Measurements from ENCODE around the gene CTDP1. TPM values are rescaled to one million over a fixed set of nuclear protein-coding genes. Genes with fewer than 3 reads are reported as not detected.
A peak's percentile ranks its signal among the peaks of the same experiment; 100 is the strongest.

CTDP1 gene
- total and polyA plus RNA-seq, 4 donors: 7.0 to 19.8 (median 16.7) TPM

DNA sequence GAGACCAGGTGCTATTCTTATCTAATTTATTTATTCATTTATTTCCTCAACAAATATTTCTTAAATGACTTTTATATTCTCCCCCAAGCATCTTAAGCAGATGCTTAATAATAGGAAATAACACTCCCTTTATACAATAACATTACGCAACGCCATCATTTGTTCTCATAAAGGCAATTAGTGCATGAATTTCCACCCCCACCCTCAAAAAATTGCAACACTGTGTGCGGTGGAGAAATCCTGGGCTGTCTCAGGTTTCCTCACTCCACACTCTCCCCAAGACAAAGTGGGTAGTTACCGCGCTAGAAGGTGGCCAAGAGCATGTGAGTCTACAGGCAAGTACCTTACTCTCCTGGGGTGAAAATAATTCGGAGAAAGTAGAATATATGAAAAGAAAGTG is 37.0 kb upstream of the CTDP1 start:
- intact Hi-C loops (cut with DNase I): loop anchor here (5.0 kb wide), 1 partner anchor 115 kb away; no protein-coding TSS in a partner anchor
- Histone ChIP-seq H3K27me3 (ENCODE audit: control insufficient read depth in 1 of 2, insufficient read depth in 2 of 2, low read length in 1 of 2) (no peaks in the 10 kb centered on the region), H3K36me3 (ENCODE audit: control insufficient read depth in 1 of 2, insufficient read depth in 2 of 2, low read length in 1 of 2) (no peaks in the 10 kb centered on the region), H3K4me1 (ENCODE audit: control insufficient read depth in 1 of 2, insufficient read depth in 2 of 2, low read length in 2 of 2) (no peaks in the 10 kb centered on the region), H3K27ac (ENCODE audit: low read depth in 1 of 2, low read length in 2 of 2) (no peak overlapping the region), H3K4me3 (ENCODE audit: low read length in 2 of 2) (no peak overlapping the region), H3K9me3 (ENCODE audit: control insufficient read depth, low read length) (no peaks in the 10 kb centered on the region)
- ATAC-seq (ENCODE audit: low FRiP score) (no peak), DNase-seq (no peak)
- 90 to 95% methylated on average over 6 of the region's 6 CpGs for WGBS, 2 donors

DNA sequence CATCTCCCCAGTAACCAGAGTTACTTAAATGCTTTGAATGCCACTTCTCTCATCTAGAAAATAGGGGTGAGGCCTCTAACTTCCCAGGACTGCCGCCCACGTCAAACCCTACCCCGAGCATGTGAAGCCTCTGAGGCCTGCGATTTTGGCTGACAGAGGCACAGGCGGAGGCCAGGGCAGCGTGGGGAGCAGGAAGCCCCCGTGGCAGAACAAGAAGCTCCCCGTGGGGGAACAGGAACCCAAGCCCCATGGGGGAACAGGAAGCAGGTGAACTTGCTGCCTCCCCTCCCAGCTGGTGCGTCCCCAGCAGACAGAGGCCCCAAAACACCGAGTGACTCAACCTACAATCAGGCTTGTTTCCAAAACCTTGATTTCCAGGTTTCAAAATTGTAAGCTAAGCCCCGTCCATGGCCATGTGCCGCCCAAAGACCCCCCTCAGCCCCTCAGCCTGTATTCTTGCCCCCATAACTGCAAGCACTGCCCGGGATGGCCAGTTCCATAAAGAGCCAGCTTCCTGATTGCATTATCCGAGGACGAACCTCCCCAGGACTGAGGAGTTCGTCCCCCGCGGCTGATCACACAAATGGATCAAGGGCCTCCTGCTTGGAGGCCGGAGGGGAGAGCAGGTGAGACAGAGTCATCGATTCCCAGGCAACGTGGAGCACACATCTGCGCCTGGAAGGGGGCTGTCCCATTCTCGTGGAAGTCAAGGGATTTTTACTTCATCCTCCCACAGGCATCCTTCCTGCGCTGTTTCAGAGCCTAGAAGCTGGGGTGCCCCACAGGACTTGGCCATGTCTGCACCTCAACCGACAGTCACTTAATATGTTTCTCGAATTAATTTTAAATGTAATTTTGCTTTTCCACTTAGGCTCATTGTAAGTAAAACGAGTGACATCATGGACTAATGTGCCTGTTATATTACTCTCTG is 36.3 kb upstream of the CTDP1 start:
- Histone ChIP-seq H3K9me3 (ENCODE audit: control insufficient read depth, low read length) (no peaks in the 10 kb centered on the region), H3K36me3 (ENCODE audit: control insufficient read depth in 1 of 2, insufficient read depth in 2 of 2, low read length in 1 of 2) (no peaks in the 10 kb centered on the region), H3K27me3 (ENCODE audit: control insufficient read depth in 1 of 2, insufficient read depth in 2 of 2, low read length in 1 of 2) (no peaks in the 10 kb centered on the region), H3K4me1 (ENCODE audit: control insufficient read depth in 1 of 2, insufficient read depth in 2 of 2, low read length in 2 of 2) (no peaks in the 10 kb centered on the region), H3K27ac (ENCODE audit: low read depth in 1 of 2, low read length in 2 of 2) (no peak overlapping the region), H3K4me3 (ENCODE audit: low read length in 2 of 2) (no peak overlapping the region)
- ATAC-seq (ENCODE audit: low FRiP score): no peak
- intact Hi-C loops (cut with DNase I): loop anchor here (5.0 kb wide), 1 partner anchor 116 kb away; no protein-coding TSS in a partner anchor
- 83 to 86% methylated on average over 27 of the region's 27 CpGs for WGBS, 2 donors
- no peak for DNase-seq

DNA sequence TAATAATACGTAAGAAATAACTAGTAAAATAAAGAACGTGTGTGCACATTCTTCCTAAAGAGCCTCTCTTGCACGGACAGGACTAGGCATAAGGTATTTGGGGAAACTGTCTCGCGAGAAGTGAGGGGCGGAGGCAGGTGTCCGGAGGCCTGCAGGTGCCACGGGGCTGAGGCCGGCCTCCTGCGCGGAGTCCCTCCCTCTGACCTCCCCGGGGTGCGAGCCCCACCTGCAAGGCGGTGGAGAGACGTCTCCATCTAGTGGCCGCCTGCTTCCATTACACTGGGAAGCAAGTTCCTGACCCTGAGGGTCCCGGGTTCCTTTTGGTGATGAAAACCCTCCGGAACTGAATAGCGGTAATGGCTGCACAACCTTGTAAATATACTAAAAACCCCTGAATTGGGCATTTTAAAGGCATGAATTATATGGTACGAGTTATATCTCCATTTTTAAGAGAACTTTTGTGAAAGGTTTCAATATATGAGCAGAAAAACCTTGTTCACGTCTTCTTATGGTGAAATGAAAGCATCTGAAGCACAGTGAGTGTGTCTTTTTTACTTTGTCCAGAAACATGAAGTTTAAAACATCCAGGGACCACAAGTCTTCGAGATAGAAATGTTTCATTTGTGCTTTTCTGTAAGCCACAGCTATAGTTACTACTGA is 35.5 kb upstream of the CTDP1 start:
- no peak overlapping the region for H3K27ac ChIP-seq (ENCODE audit: low read depth in 1 of 2, low read length in 2 of 2)
- H3K4me1 ChIP-seq (ENCODE audit: control insufficient read depth in 1 of 2, insufficient read depth in 2 of 2, low read length in 2 of 2): no peaks in the 10 kb centered on the region
- ATAC-seq (ENCODE audit: low FRiP score) (peak; percentile 87), DNase-seq (peak in 1 of 2 donors; percentile 72)
- H3K36me3 ChIP-seq (ENCODE audit: control insufficient read depth in 1 of 2, insufficient read depth in 2 of 2, low read length in 1 of 2): no peaks in the 10 kb centered on the region
- H3K9me3 ChIP-seq (ENCODE audit: control insufficient read depth, low read length): no peaks in the 10 kb centered on the region
- intact Hi-C loops (cut with DNase I): loop anchor here (1.0 to 5.0 kb wide), 3 partner anchors 117 to 265 kb away; no protein-coding TSS in a partner anchor
- H3K27me3 ChIP-seq (ENCODE audit: control insufficient read depth in 1 of 2, insufficient read depth in 2 of 2, low read length in 1 of 2): no peaks in the 10 kb centered on the region
- H3K4me3 ChIP-seq (ENCODE audit: low read length in 2 of 2): no peak overlapping the region
- WGBS, 2 donors: 9 to 10% methylated on average over 22 of the region's 22 CpGs

GRCh38 chr18:79644666-79645057 is 34.9 kb upstream of the CTDP1 start:
- intact Hi-C loops (cut with DNase I): loop anchor here (1.0 to 5.0 kb wide), 3 partner anchors 117 to 265 kb away; no protein-coding TSS in a partner anchor
- H3K4me1 ChIP-seq (ENCODE audit: control insufficient read depth in 1 of 2, insufficient read depth in 2 of 2, low read length in 2 of 2): no peaks in the 10 kb centered on the region
- no peaks in the 10 kb centered on the region for H3K27me3 ChIP-seq (ENCODE audit: control insufficient read depth in 1 of 2, insufficient read depth in 2 of 2, low read length in 1 of 2)
- no peaks in the 10 kb centered on the region for H3K36me3 ChIP-seq (ENCODE audit: control insufficient read depth in 1 of 2, insufficient read depth in 2 of 2, low read length in 1 of 2)
- DNase-seq: no peak
- WGBS, 2 donors: 68 to 69% methylated on average over 9 of the region's 9 CpGs
- no peak overlapping the region for H3K27ac ChIP-seq (ENCODE audit: low read depth in 1 of 2, low read length in 2 of 2)
- H3K9me3 ChIP-seq (ENCODE audit: control insufficient read depth, low read length): no peaks in the 10 kb centered on the region
- no peak overlapping the region for H3K4me3 ChIP-seq (ENCODE audit: low read length in 2 of 2)
- no peak for ATAC-seq (ENCODE audit: low FRiP score)

DNA sequence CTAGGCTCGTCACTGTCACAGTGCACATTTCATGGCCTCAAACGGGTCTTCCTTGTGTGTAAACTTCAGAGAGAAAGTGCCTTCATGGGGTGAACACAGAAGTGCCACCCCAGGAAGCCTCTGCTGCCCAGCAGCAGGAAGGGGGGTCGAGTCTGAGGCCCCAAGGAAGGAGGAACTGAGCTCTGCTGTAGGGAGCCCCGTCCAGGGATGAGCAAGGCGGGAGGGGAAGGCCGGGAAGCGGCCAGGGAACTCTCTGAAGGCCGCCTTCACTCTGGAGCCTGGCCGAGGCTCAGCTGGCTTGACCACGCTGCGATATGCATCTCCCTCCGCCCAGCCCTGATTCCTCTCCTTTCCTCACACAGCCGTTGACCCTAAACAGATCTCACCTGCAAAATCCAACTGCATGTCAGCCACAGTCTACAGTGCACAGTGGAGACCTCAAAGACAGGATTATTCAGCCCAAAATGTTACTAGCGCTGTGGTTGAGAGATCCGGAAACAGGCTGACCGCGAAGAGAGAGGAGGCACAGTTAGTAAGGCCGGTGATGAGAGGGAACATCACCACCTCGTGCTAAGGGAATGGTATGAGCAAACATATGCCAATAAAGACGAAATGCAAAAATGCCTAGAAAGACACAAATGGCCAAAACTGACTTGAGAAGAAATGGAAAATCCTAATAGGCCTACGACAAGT is 34.2 kb upstream of the CTDP1 start:
- H3K36me3 ChIP-seq (ENCODE audit: control insufficient read depth in 1 of 2, insufficient read depth in 2 of 2, low read length in 1 of 2): no peaks in the 10 kb centered on the region
- WGBS, 2 donors: 81 to 88% methylated on average over 19 to 21 of the region's 21 CpGs
- H3K4me3 ChIP-seq (ENCODE audit: low read length in 2 of 2): no peak overlapping the region
- H3K9me3 ChIP-seq (ENCODE audit: control insufficient read depth, low read length): no peaks in the 10 kb centered on the region
- DNase-seq (no peak), ATAC-seq (ENCODE audit: low FRiP score) (no peak)
- no peaks in the 10 kb centered on the region for H3K4me1 ChIP-seq (ENCODE audit: control insufficient read depth in 1 of 2, insufficient read depth in 2 of 2, low read length in 2 of 2)
- intact Hi-C loops (cut with DNase I): no loop called here
- no peaks in the 10 kb centered on the region for H3K27me3 ChIP-seq (ENCODE audit: control insufficient read depth in 1 of 2, insufficient read depth in 2 of 2, low read length in 1 of 2)
- no peak overlapping the region for H3K27ac ChIP-seq (ENCODE audit: low read depth in 1 of 2, low read length in 2 of 2)

DNA sequence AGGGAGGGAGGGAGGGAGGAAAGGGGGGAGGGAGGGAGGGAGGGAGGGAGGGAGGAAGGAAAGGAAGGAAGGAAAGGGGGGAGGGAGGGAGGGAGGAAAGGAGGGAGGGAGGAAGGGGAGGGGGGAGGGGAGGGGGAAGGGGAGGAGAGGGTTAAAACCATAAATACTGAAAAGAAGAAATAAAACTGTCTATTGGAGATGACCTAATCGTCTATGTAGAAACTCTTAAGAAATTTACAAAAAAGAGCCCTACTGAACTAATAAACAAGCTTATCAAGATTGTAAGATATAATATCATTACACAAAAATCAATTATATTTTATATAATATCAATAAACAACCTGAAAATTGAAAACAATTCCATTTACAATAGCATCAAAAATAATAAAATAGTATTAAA is 32.3 kb upstream of the CTDP1 start:
- H3K4me1 ChIP-seq (ENCODE audit: control insufficient read depth in 1 of 2, insufficient read depth in 2 of 2, low read length in 2 of 2): no peaks in the 10 kb centered on the region
- H3K9me3 ChIP-seq (ENCODE audit: control insufficient read depth, low read length): no peaks in the 10 kb centered on the region
- 0 to 13% methylated on average over 1 of the region's 1 CpG for WGBS, 2 donors
- H3K4me3 ChIP-seq (ENCODE audit: low read length in 2 of 2): no peak overlapping the region
- DNase-seq (no peak), ATAC-seq (ENCODE audit: low FRiP score) (no peak)
- H3K27me3 ChIP-seq (ENCODE audit: control insufficient read depth in 1 of 2, insufficient read depth in 2 of 2, low read length in 1 of 2): no peaks in the 10 kb centered on the region
- intact Hi-C loops (cut with DNase I): no loop called here
- H3K27ac ChIP-seq (ENCODE audit: low read depth in 1 of 2, low read length in 2 of 2): no peak overlapping the region
- no peaks in the 10 kb centered on the region for H3K36me3 ChIP-seq (ENCODE audit: control insufficient read depth in 1 of 2, insufficient read depth in 2 of 2, low read length in 1 of 2)

DNA sequence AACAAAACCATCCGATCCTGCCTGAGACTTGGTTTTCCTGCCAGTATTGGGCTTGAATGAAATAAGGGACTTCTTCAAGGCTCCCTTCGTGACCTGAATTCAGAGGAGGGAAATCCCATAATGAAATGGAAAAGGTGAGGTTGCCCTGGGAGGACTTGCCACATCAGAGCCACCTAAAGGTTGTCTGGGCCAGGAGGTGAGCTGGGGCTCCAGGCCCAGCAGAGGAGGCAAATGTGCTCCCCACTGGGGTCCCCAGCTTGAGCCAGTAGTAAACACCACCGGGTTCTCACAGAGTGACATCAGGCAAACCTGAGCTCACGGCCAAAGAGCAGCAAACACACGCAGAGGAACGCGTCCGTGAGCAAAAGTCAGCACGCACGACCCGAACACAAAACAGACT is 28.6 kb upstream of the CTDP1 start:
- intact Hi-C loops (cut with DNase I): no loop called here
- no peaks in the 10 kb centered on the region for H3K36me3 ChIP-seq (ENCODE audit: control insufficient read depth in 1 of 2, insufficient read depth in 2 of 2, low read length in 1 of 2)
- no peaks in the 10 kb centered on the region for H3K27me3 ChIP-seq (ENCODE audit: control insufficient read depth in 1 of 2, insufficient read depth in 2 of 2, low read length in 1 of 2)
- ATAC-seq (ENCODE audit: low FRiP score) (no peak), DNase-seq (no peak)
- no peak overlapping the region for H3K4me3 ChIP-seq (ENCODE audit: low read length in 2 of 2)
- H3K4me1 ChIP-seq (ENCODE audit: control insufficient read depth in 1 of 2, insufficient read depth in 2 of 2, low read length in 2 of 2): no peaks in the 10 kb centered on the region
- no peak overlapping the region for H3K27ac ChIP-seq (ENCODE audit: low read depth in 1 of 2, low read length in 2 of 2)
- no peaks in the 10 kb centered on the region for H3K9me3 ChIP-seq (ENCODE audit: control insufficient read depth, low read length)
- 81 to 92% methylated on average over 11 of the region's 11 CpGs for WGBS, 2 donors

DNA sequence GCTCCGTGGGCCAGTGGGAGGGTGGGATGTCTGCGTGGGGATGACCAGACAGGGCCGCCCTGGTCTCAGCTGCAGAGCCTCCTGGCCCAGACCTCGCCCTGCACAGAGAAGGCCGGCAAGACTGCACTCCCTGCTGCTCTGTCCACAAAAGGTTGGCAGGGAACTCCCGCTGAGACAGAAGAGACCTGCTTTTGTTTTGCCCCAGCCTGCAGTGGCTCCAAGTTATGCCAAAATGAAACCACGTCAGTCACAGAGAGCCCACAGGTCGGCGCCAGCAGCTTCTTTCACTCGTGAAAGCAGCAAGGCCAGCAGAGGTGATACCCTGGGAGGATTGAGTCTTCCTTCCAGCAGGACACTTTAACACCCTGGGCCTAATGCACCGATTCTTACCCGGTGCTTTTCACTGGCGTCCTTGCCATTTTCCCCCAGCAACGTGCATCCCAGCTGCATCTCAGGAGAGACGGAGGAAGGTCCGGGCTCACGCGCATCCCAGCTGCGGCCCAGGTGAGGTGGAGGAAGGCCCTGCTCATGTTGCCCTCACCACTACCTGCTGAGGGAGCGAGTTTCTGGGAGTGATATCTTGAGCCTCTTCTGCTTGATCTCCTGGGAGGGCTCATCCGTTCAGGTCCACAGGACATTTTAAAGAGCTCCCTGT is 22.1 kb upstream of the CTDP1 start:
- Histone ChIP-seq H3K9me3 (ENCODE audit: control insufficient read depth, low read length) (no peaks in the 10 kb centered on the region), H3K4me1 (ENCODE audit: control insufficient read depth in 1 of 2, insufficient read depth in 2 of 2, low read length in 2 of 2) (no peaks in the 10 kb centered on the region), H3K4me3 (ENCODE audit: low read length in 2 of 2) (no peak overlapping the region), H3K27ac (ENCODE audit: low read depth in 1 of 2, low read length in 2 of 2) (no peak overlapping the region), H3K36me3 (ENCODE audit: control insufficient read depth in 1 of 2, insufficient read depth in 2 of 2, low read length in 1 of 2) (no peaks in the 10 kb centered on the region), H3K27me3 (ENCODE audit: control insufficient read depth in 1 of 2, insufficient read depth in 2 of 2, low read length in 1 of 2) (no peaks in the 10 kb centered on the region)
- no peak for DNase-seq
- ATAC-seq (ENCODE audit: low FRiP score): no peak
- intact Hi-C loops (cut with DNase I): no loop called here
- 63 to 68% methylated on average over 21 of the region's 21 CpGs for WGBS, 2 donors
